Liver (tissue), 4 donors: Measurements from ENCODE around the gene CIZ1. TPM values are rescaled to one million over a fixed set of nuclear protein-coding genes. Genes with fewer than 3 reads are reported as not detected.

ENCODE experiments used
- polyA plus RNA-seq, 2 donors: library from polyadenylated mRNA; stranded (reverse) in 1 of 2; unstranded in 1 of 2; fragments of 200-250 nt in 1 of 2; fragments of >200 nt in 1 of 2; fragmentation: Nextera tagmentation in 1 of 2; extraction: Ambion mirVana in 1 of 2; gene quantifications; one replicate each; pipeline versions ENCODE4 v1.2.1 to v1.2.3, GENCODE V29; 2013 to 2015
- total RNA-seq, 2 donors: library from RNA; depleted of rRNA; stranded (reverse); fragments of >200 nt; gene quantifications; one replicate each; pipeline ENCODE4 v1.2.3, GENCODE V29; 2014
- donor health status: healthy.
- donor health status: healthy.
- donor health status: healthy.

CIZ1 gene
- total and polyA plus RNA-seq, 4 donors = 12.5 to 15.5 (median 13.7) TPM

Other genes with a start within 250 kb of the CIZ1 start
- gene EEIG1, start 210.6 kb downstream of the CIZ1 start, total RNA-seq = 10 to 100 TPM in 1 of 2 donors, 1 to 10 TPM in 1; 4.9 to 14.3 TPM
- gene EEIG1, start 210.6 kb downstream of the CIZ1 start, polyA plus RNA-seq = 10 to 100 TPM in 1 of 2 donors, 1 to 10 TPM in 1; 6.7 to 11.2 TPM
- 1 to 10 TPM; 4.6 to 6.5 TPM for gene NAIF1, start 124.3 kb downstream of the CIZ1 start, total RNA-seq
- gene NAIF1, start 124.3 kb downstream of the CIZ1 start, polyA plus RNA-seq = 1 to 10 TPM; 2.5 to 4.8 TPM
- 10 to 100 TPM; 21.7 to 74.6 TPM for gene SLC25A25, start 123.3 kb downstream of the CIZ1 start, total RNA-seq
- 10 to 100 TPM; 35.4 to 43.2 TPM for gene SLC25A25, start 123.3 kb downstream of the CIZ1 start, polyA plus RNA-seq
- gene PTGES2, start 63.8 kb downstream of the CIZ1 start, total RNA-seq = 10 to 100 TPM; 22.8 to 34.7 TPM
- 10 to 100 TPM; 28.2 to 41.1 TPM for gene PTGES2, start 63.8 kb downstream of the CIZ1 start, polyA plus RNA-seq
- gene LCN2, start 42.1 kb downstream of the CIZ1 start, total RNA-seq = 1 to 10 TPM; 7.0 to 10.0 TPM
- 10 to 100 TPM; 10.8 to 64.5 TPM for gene LCN2, start 42.1 kb downstream of the CIZ1 start, polyA plus RNA-seq
- gene BBLN, start 31.3 kb downstream of the CIZ1 start, total RNA-seq = 10 to 100 TPM; 13.4 to 23.6 TPM
- 10 to 100 TPM; 41.1 to 42.1 TPM for gene BBLN, start 31.3 kb downstream of the CIZ1 start, polyA plus RNA-seq
- 1 to 10 TPM; 1.6 to 5.9 TPM for gene DNM1, start 11.8 kb upstream of the CIZ1 start, total RNA-seq
- gene DNM1, start 11.8 kb upstream of the CIZ1 start, polyA plus RNA-seq = under 1 TPM; 0.29 to 0.68 TPM
- 10 to 100 TPM; 21.9 to 45.7 TPM for gene GOLGA2, start 84.4 kb upstream of the CIZ1 start, total RNA-seq
- 10 to 100 TPM; 14.4 to 34.0 TPM for gene GOLGA2, start 84.4 kb upstream of the CIZ1 start, polyA plus RNA-seq
- gene SWI5, start 84.7 kb upstream of the CIZ1 start, total RNA-seq = 10 to 100 TPM; 10.7 to 12.2 TPM
- 10 to 100 TPM; 20.2 to 34.0 TPM for gene SWI5, start 84.7 kb upstream of the CIZ1 start, polyA plus RNA-seq
- 10 to 100 TPM; 12.7 to 13.3 TPM for gene TRUB2, start 130.9 kb upstream of the CIZ1 start, total RNA-seq
- gene TRUB2, start 130.9 kb upstream of the CIZ1 start, polyA plus RNA-seq = 10 to 100 TPM; 25.4 to 35.8 TPM
- gene COQ4, start 131.3 kb upstream of the CIZ1 start, total RNA-seq = 10 to 100 TPM; 12.8 to 31.4 TPM
- 10 to 100 TPM; 36.2 to 53.3 TPM for gene COQ4, start 131.3 kb upstream of the CIZ1 start, polyA plus RNA-seq
- 10 to 100 TPM in 1 of 2 donors, 1 to 10 TPM in 1; 5.9 to 18.6 TPM for gene SLC27A4, start 149.0 kb upstream of the CIZ1 start, total RNA-seq
- gene SLC27A4, start 149.0 kb upstream of the CIZ1 start, polyA plus RNA-seq = 10 to 100 TPM; 10.8 to 36.4 TPM
- 10 to 100 TPM; 12.1 to 17.3 TPM for gene URM1, start 179.8 kb upstream of the CIZ1 start, total RNA-seq
- 10 to 100 TPM; 21.8 to 35.0 TPM for gene URM1, start 179.8 kb upstream of the CIZ1 start, polyA plus RNA-seq
- 1 to 10 TPM; 1.6 to 1.9 TPM for gene CERCAM, start 229.3 kb upstream of the CIZ1 start, total RNA-seq
- 1 to 10 TPM; 1.1 to 2.9 TPM for gene CERCAM, start 229.3 kb upstream of the CIZ1 start, polyA plus RNA-seq